Caco-2 (cell line): Measurements from ENCODE around the gene ENPP7. TPM values are rescaled to one million over a fixed set of nuclear protein-coding genes. Genes with fewer than 3 reads are reported as not detected.

Experiments
- BruUV-seq: library from RNA; stranded (reverse); fragments of 400-500 nt; replicated peaks from 2 replicates; lab custom pipeline; 2021; lab: Mats Ljungman, UMichigan
- CTCF ChIA-PET: fragments of 300-600 bp; sonication (Branson Sonifier 250); formaldehyde crosslinking; loops from one replicate; lab custom pipeline; 2022; ENCODE audit warnings: antibody characterized with exemption; lab: Charles Lee
- POLR2A ChIA-PET: fragments of 300-600 bp; sonication (Branson Sonifier 250); formaldehyde crosslinking; loops from one replicate; lab custom pipeline; 2022; ENCODE audit warnings: antibody characterized with exemption; lab: Charles Lee
- DNase-seq, 2 experiments: peaks; one replicate each; pipeline versions ENCODE4 v3.0.0 to v3.0.0-alpha.2; 2020 to 2022
- H3K27me3 ChIP-seq: replicated peaks from 2 replicates; pipeline ENCODE4 v1.6.0; 2011; ENCODE audit warnings: low read length; ENCODE audit not compliant: control insufficient read depth, insufficient read depth
- H3K36me3 ChIP-seq: 2 replicates; pipeline ENCODE4 v1.5.1; 2011; ENCODE audit warnings: low read length; ENCODE audit not compliant: control insufficient read depth, insufficient read depth
- H3K4me1 ChIP-seq: fragments of 250-450 bp; sonication (Bioruptor Pico); 2 replicates; pipeline ENCODE4 v1.5.1; 2020; ENCODE audit warnings: mild to moderate bottlenecking
- H3K4me3 ChIP-seq: 2 replicates; pipeline ENCODE4 v1.5.1; 2011; ENCODE audit warnings: low read depth, mild to moderate bottlenecking, control low read depth, low read length
- H3K9me3 ChIP-seq: fragments of 250-450 bp; sonication (Bioruptor Pico); 2 replicates; pipeline ENCODE4 v1.5.1; 2020; ENCODE audit warnings: mild to moderate bottlenecking, moderate library complexity
- H3K27ac Mint-ChIP-seq: one replicate; pipeline ENCODE4 v1.8.0; 2022; ENCODE audit warnings: mixed read lengths; ENCODE audit not compliant: unreplicated experiment
- H3K27me3 Mint-ChIP-seq: one replicate; pipeline ENCODE4 v1.8.0; 2022; ENCODE audit warnings: mixed read lengths; ENCODE audit not compliant: insufficient read depth, unreplicated experiment
- H3K36me3 Mint-ChIP-seq: one replicate; pipeline ENCODE4 v1.8.0; 2022; ENCODE audit warnings: mild to moderate bottlenecking, mixed read lengths; ENCODE audit not compliant: insufficient read depth, unreplicated experiment
- H3K4me1 Mint-ChIP-seq: one replicate; pipeline ENCODE4 v1.8.0; 2022; ENCODE audit warnings: low read depth, mixed read lengths; ENCODE audit not compliant: unreplicated experiment
- H3K4me3 Mint-ChIP-seq: one replicate; pipeline ENCODE4 v1.8.0; 2022; ENCODE audit warnings: mild to moderate bottlenecking, moderate library complexity, mixed read lengths; ENCODE audit not compliant: unreplicated experiment
- H3K9me3 Mint-ChIP-seq: one replicate; pipeline ENCODE4 v1.8.0; 2022; ENCODE audit warnings: mixed read lengths; ENCODE audit not compliant: unreplicated experiment
- intact Hi-C: fragments of 100-400 bp; cut with micrococcal nuclease; formaldehyde crosslinking; loops from one replicate; pipeline ENCODE4 v1.10.0; 2022; ENCODE audit not compliant: unreplicated experiment
- total RNA-seq: library from RNA; stranded (reverse); gene quantifications from 2 replicates; pipeline ENCODE4 v1.2.3, GENCODE V29; 2022
- TF ChIP-seq, protein P1 (sequence below), 2 experiments: fragments of 200-600 bp in 1 of 2; IDR thresholded peaks; 1 replicate in 1 of 2; 2 replicates in 1 of 2; pipeline versions ENCODE4 v1.5.1 to v1.8.0; 2011 to 2022; ENCODE audit warnings: antibody characterized with exemption in 1 of 2, control low read depth in 1 of 2, inconsistent platforms in 1 of 2, low read depth in 1 of 2, low read length in 1 of 2, mild to moderate bottlenecking in 1 of 2, moderate library complexity in 1 of 2; ENCODE audit not compliant: insufficient read depth in 1 of 2, severe bottlenecking in 1 of 2, unreplicated experiment in 1 of 2

The ENPP7 gene
- total RNA-seq, 1 experiment from 2014 or later, result 0.34 TPM

DNA sequence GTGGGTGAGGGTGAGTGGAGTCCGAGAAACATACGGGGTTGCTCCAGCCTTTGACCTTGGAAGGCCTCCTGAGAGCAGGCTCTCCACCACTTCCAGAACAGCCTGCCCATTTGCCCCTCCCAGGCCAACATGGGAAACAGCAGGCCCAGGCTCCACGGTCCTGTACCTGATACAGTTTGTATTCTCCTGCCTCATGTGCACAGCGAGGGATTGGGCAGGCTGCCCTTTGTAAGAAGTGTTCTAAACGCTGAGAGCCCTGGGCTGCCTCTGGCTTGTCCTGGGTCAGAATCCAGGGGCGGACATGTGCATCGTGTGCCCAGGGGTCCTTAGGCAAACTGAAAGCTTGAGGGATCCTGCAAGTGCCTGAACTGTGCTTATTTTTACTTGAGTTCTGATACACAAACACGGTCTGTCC lies 43.8 kb downstream of the ENPP7 start:
- no peak overlapping the region for H3K27ac Mint-ChIP-seq
- H3K36me3 ChIP-seq, result no peaks in the 10 kb centered on the region
- H3K4me1 ChIP-seq, result peaks cover 18% of the 10 kb centered on the region
- no peak overlapping the region for H3K4me3 Mint-ChIP-seq
- peaks cover 8% of the 10 kb centered on the region for H3K36me3 Mint-ChIP-seq
- ChIA-PET CTCF (interaction anchor here (1.0 to 3.7 kb wide), 2 partner anchors 22 to 33 kb away, joined by 3 to 25 read pairs; partner anchors contain the start of gene CBX8), POLR2A (interaction anchor here (0.5 to 1.4 kb wide), 3 partner anchors 22 to 30 kb away, joined by 3 to 5 read pairs (median 3); partner anchors contain the start of gene CBX8)
- no TSS peak for BruUV-seq
- intact Hi-C loops, result no loop called here
- no peaks in the 10 kb centered on the region for H3K9me3 Mint-ChIP-seq
- TF ChIP-seq, protein P1, sequence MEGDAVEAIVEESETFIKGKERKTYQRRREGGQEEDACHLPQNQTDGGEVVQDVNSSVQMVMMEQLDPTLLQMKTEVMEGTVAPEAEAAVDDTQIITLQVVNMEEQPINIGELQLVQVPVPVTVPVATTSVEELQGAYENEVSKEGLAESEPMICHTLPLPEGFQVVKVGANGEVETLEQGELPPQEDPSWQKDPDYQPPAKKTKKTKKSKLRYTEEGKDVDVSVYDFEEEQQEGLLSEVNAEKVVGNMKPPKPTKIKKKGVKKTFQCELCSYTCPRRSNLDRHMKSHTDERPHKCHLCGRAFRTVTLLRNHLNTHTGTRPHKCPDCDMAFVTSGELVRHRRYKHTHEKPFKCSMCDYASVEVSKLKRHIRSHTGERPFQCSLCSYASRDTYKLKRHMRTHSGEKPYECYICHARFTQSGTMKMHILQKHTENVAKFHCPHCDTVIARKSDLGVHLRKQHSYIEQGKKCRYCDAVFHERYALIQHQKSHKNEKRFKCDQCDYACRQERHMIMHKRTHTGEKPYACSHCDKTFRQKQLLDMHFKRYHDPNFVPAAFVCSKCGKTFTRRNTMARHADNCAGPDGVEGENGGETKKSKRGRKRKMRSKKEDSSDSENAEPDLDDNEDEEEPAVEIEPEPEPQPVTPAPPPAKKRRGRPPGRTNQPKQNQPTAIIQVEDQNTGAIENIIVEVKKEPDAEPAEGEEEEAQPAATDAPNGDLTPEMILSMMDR (IDR thresholded peaks at IDR 0.05; ENCODE audit: insufficient read depth in 1 of 2, low read depth in 1 of 2, low read length in 1 of 2, severe bottlenecking in 1 of 2, unreplicated experiment in 1 of 2), result no peak
- no peak for DNase-seq
- H3K27me3 Mint-ChIP-seq, result no peaks in the 10 kb centered on the region
- H3K4me1 Mint-ChIP-seq, result peaks cover 15% of the 10 kb centered on the region
- H3K4me3 ChIP-seq, result no peak overlapping the region
- H3K9me3 ChIP-seq, result no peaks in the 10 kb centered on the region
- no peaks in the 10 kb centered on the region for H3K27me3 ChIP-seq

DNA sequence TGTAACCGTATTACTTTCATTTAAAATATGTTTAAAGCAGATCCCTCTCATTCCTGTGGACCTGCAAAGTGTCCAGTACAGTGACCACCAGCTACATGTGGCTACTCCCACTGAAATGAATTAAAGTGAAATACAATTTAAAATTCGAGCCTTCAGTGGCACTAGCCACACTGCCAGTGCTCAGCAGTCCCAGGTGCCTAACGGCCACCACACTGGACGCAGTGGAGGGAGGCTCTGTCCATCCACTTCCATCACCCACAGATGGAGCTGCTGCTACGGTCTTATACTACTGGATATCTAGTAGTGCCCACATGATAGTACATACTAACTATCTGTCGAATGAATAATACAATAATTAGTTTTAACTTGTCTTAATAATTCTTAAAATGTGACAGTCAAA lies 44.9 kb downstream of the ENPP7 start:
- H3K4me1 Mint-ChIP-seq, result peaks cover 22% of the 10 kb centered on the region

DNA sequence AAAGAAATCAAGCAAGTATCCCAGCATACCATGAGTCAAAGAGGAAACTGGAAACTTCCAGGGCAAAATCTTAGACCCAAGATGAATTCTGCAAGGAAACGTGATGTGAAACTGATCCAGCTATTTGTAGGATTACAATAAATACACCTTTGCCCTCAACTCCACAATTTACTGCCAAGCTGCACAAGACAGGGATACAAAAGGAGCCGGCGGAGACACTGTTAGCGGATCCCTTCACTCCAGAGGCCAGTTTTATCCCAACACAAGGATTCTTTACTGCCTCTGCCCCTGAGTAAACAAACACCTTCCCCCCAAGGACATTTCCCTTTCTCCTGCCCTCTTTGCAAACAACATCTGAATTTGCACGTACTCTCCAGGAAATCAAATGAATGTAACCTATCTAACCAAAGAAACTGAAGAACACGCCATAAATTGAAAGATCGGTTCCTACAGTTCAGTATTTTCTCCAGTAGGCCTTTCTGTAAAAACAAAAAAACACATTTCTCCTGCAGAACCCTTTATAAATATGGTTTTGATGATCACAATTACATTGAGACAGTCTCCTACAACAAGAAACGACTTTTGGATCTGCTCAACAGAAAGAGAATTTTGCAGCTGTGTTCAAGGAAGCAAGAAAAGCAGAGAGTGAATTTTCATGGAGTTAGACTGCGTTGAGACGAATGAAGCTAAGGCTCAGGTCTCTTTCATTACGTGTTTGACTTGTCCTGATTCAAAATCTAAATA lies 45.8 kb downstream of the ENPP7 start:
- ChIA-PET POLR2A (interaction anchor here (0.5 to 1.0 kb wide), 6 partner anchors 20 to 64 kb away, joined by 3 to 5 read pairs (median 4); partner anchors contain the start of genes CBX4 and CBX8), CTCF (interaction anchor here (0.6 to 3.7 kb wide), 8 partner anchors 31 to 1416 kb away, joined by 3 to 25 read pairs (median 5); no protein-coding TSS in a partner anchor)
- no peaks in the 10 kb centered on the region for H3K9me3 ChIP-seq
- BruUV-seq, result no TSS peak
- TF ChIP-seq, protein P1 (IDR thresholded peaks at IDR 0.05; ENCODE audit: insufficient read depth in 1 of 2, low read depth in 1 of 2, low read length in 1 of 2, severe bottlenecking in 1 of 2, unreplicated experiment in 1 of 2), result no peak
- Mint-ChIP-seq H3K36me3 (peaks cover 28% of the 10 kb centered on the region), H3K4me3 (peak overlapping the region; percentile 99), H3K27ac (peak overlapping the region; percentile 47), H3K4me1 (peaks cover 22% of the 10 kb centered on the region), H3K9me3 (no peaks in the 10 kb centered on the region), H3K27me3 (no peaks in the 10 kb centered on the region)
- H3K4me1 ChIP-seq, result peaks cover 19% of the 10 kb centered on the region
- intact Hi-C loops, result loop anchor here (2.0 kb wide), 1 partner anchor 20 kb away; the partner anchor contains the start of gene CBX8
- no peaks in the 10 kb centered on the region for H3K27me3 ChIP-seq
- 0 out of 2 replicates have a peak, but pooled peaks cover 1% of the 10 kb centered on the region for H3K36me3 ChIP-seq
- no peak for DNase-seq
- peak overlapping the region; percentile 49 for H3K4me3 ChIP-seq

More for the DNA sequence above, 44.9 kb downstream of the ENPP7 start:
- CTCF ChIA-PET, result interaction anchor here (1.0 to 3.7 kb wide), 3 partner anchors 32 to 36 kb away, joined by 3 to 25 read pairs (median 5); no protein-coding TSS in a partner anchor
- Histone ChIP-seq H3K4me1 (peaks cover 19% of the 10 kb centered on the region), H3K4me3 (no peak overlapping the region), H3K27me3 (no peaks in the 10 kb centered on the region), H3K36me3 (0 out of 2 replicates have a peak, but pooled peaks cover 1% of the 10 kb centered on the region), H3K9me3 (no peaks in the 10 kb centered on the region)
- Mint-ChIP-seq H3K9me3 (no peaks in the 10 kb centered on the region), H3K27me3 (no peaks in the 10 kb centered on the region), H3K4me3 (no peak overlapping the region), H3K27ac (no peak overlapping the region), H3K36me3 (peaks cover 19% of the 10 kb centered on the region)
- POLR2A ChIA-PET, result interaction anchor here (1.0 to 1.4 kb wide), 2 partner anchors 21 to 64 kb away, joined by 5 read pairs; partner anchors contain the start of genes CBX4 and CBX8
- intact Hi-C loops, result loop anchor here (2.0 kb wide), 1 partner anchor 21 kb away; the partner anchor contains the start of gene CBX8
- DNase-seq, result no peak
- BruUV-seq, result no TSS peak
- TF ChIP-seq, protein P1 (IDR thresholded peaks at IDR 0.05; ENCODE audit: insufficient read depth in 1 of 2, low read depth in 1 of 2, low read length in 1 of 2, severe bottlenecking in 1 of 2, unreplicated experiment in 1 of 2), result no peak
